Stimulated activated CD8-positive, alpha-beta memory T cell treated with anti-CD3 and anti-CD28 coated beads, Interleukin-4, amount 100 ng/mL, for 4 hours (primary cell): ENCODE results near the gene IQCE.

ENCODE experiments used
- DNase-seq, 2 donors: peaks; one replicate each; pipeline ENCODE4 v3.0.0-alpha.2; 2020; ENCODE audit warnings: low read depth in 2 of 2, low spot score in 1 of 2

The IQCE gene, protein sequence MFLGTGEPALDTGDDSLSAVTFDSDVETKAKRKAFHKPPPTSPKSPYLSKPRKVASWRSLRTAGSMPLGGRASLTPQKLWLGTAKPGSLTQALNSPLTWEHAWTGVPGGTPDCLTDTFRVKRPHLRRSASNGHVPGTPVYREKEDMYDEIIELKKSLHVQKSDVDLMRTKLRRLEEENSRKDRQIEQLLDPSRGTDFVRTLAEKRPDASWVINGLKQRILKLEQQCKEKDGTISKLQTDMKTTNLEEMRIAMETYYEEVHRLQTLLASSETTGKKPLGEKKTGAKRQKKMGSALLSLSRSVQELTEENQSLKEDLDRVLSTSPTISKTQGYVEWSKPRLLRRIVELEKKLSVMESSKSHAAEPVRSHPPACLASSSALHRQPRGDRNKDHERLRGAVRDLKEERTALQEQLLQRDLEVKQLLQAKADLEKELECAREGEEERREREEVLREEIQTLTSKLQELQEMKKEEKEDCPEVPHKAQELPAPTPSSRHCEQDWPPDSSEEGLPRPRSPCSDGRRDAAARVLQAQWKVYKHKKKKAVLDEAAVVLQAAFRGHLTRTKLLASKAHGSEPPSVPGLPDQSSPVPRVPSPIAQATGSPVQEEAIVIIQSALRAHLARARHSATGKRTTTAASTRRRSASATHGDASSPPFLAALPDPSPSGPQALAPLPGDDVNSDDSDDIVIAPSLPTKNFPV

GRCh38 chr7:2558629-2559282 lies at the start of gene IQCE:
Gene IQCE, plus strand, starts transcription at chr7:2558979. Its CDS starts 203 bp downstream, at chr7:2559182.
- peak; percentile 81 for DNase-seq

- DNase-seq, result no peak
These were observed 49.4 kb upstream of the IQCE start for GRCh38 chr7:2509298-2509906.

- no peak for DNase-seq
These were observed 48.5 kb upstream of the IQCE start for GRCh38 chr7:2510130-2510776.

- DNase-seq, result no peak
These were observed 47.6 kb upstream of the IQCE start for GRCh38 chr7:2510909-2511768.

DNA sequence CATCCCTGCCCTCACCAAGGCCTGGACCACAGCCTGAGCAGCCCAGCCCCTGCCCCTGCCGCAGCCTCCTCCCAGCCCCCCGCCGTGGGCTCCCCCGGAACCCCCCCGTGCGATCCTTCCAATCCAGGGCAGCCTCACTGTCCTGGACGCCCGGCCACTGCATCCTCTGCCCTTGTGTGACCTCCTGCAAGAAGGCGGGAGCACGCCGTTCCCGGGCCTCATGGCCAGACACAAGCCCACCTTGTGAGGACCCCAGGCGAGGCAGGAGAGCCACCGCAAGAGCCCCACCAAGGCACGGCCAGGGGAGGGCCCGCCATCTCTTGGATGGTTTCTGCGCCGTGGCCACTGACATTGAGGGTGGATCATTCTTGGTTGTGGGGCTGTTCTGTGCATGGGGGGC lies 47.0 kb upstream of the IQCE start:
- DNase-seq, result no peak

DNA sequence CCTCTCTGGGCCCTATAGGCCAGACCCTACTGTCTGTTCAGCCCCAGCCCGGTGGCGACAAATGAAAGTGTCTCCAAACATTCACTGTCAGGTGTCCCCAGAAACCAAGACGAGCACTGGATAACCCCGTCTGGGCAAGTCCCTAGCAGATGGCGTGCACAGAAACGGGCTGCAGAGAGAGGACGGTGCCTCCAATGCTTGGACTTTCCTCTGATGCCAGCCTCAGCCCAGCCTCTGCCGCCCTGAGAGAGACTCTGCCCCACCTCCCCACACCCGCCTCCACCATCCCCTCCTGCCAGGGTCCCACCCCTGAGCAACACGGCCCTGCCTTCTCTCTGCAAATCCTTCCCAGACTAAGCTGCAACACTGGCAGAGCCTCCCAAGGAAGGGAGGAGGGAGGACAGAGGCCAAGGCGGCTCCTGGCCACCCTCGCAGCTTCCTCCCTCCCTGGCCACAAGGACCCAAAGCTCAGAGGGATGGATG lies 46.6 kb upstream of the IQCE start:
- no peak for DNase-seq

- no peak for DNase-seq
These were observed 46.1 kb upstream of the IQCE start for GRCh38 chr7:2512713-2513112.

DNA sequence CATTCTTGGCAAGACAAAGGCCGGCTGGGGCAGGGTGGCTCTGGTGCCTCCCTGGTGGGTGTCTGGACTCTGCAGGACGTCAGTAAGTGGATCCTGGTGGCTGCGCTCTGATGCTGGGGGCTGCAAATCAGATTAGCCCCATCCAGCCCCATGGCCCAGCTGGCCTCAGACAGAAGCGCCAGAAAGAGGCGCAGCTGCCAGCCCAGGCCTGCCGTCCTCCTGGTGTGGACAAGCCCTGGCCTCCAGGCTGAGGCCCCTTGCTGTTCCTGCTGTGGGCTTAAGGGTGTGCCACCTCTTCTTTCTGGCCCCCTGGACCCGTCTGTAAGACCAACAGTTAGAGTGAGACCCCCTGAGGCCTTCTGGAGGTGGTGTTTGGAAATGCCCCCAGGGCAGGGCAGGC lies 45.1 kb upstream of the IQCE start:
- no peak for DNase-seq

DNA sequence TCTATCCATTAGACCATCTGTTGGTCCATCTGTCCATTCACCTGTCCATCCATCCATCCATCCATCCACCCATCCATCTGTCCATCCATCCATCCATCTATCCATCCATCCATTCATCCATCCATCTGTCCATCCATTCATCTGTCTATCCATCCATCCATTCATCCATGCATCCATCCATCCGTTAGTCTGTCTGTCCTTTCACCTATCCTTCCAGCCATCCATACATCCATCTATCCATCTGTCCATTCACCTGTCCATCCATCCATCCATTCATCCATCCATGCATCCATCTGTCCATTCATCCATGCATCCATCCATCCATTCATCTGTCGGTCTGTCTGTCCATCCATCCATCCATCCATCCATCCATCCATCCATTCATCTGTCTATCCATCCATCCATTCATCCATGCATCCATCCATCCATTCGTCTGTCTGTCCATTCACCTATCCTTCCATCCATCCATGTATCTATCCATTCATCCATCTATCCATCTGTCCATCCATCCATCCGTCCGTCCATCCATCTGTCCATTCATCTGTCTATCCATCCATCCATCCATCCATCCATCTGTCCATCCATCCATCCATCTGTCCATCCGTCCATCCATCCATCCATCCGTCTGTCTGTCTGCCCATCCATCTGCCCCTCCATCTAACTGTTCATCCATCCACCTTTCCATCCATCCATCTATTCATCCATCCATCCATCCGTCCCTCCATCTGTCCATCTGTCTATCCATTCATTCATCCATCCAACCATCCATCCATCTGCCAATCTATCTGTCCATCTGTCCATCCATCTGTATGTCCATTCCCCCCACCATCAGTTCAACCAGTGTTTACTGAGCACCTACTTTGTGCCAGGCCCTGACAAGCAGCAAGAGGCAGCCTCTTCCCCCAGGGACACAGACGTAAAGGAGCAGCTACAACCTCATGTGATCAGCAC lies 44.0 kb upstream of the IQCE start:
- DNase-seq, result no peak

- DNase-seq, result no peak
These were observed 43.2 kb upstream of the IQCE start for GRCh38 chr7:2515424-2516193.

DNA sequence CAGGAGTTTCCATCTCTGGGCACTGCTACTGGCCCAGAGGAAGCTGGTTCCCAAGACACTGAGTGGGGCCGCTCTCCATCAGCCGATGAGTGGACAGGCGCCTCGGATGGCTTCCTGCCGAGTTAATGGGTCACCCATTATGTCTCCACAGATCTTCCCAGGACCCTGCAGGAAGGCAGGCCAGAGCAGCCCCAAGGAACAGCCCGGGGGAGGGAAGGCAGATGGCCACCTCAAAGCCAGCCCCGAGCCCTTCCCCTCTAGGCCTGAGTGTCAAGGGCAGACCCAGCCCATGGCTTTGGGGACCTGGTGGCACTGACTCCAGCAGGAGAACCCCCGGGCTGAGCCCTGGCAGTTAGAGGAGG lies 42.6 kb upstream of the IQCE start:
- DNase-seq, result no peak

- no peak for DNase-seq
These were observed 41.8 kb upstream of the IQCE start for GRCh38 chr7:2517026-2517425.

- no peak for DNase-seq
These were observed 40.9 kb upstream of the IQCE start for GRCh38 chr7:2517678-2518507.

- no peak for DNase-seq
These were observed 40.1 kb upstream of the IQCE start for GRCh38 chr7:2518737-2519118.

DNA sequence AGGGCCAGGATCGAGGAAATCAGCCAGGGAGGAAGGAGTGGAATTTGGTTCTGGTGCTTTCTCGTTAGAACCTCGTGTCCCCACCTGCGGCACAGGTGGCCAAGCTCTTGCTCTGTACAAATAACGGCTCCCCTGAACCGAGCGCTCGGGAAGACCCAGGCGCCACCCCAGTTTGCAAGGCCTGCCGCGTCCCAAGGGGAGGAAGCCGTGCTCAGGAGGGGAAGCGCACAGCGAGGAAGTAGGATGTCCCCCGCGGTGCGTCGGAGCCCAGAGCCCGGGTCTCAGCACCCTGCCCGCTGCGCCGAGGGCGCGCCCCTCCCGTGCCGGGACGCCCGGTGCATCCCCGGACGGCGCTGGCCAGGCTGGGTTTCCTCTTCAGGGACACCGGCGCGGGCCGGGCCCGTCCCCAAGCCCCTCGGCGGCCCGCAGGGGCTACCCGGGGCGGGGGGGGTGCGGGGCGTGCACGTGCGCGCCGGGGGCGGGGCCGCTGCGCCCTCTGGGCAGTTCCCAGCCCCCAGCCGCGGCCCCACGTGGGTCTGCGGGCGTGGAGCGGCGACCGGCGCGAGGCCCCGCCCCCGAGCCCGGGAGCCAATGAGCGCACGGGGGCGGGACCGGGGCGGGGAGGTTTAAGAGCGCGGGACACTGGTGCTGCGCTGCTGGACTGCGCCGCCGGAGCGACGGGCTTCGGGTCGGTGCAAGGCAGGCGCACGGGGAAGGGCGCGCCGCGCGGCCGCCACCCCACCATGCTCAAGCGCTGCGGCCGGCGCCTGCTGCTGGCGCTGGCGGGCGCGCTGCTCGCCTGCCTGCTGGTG lies 39.5 kb upstream of the IQCE start, which contains the start of gene LFNG:
Gene LFNG (plus strand): TSS at position 656 of the 812 bp plus-strand sequence. CDS start 88 bp downstream, at position 744.
- peak; percentile 57 to 74 for DNase-seq

- DNase-seq, result no peak
These were observed 38.5 kb upstream of the IQCE start for GRCh38 chr7:2520131-2520760.
